Thyroid gland (tissue), 4 donors: ENCODE results near the gene GABRR2.

Experiments used
- POLR2A ChIP-seq, 2 donors: fragments of 450-650 bp; IDR thresholded peaks; one replicate each; pipeline ENCODE4 v1.6.1; 2017; ENCODE audit warnings: antibody characterized with exemption in 2 of 2, mild to moderate bottlenecking in 2 of 2, moderate library complexity in 1 of 2
- TF ChIP-seq, protein P1 (sequence below), 6 experiments: fragments of 200-600 bp in 3 of 6; fragments of 450-650 bp in 3 of 6; sonication (generic) in 3 of 6; IDR thresholded peaks; one replicate each; pipeline ENCODE4 v1.5.1; 2016 to 2019; ENCODE audit warnings: antibody characterized with exemption in 6 of 6, mild to moderate bottlenecking in 2 of 6, inconsistent platforms in 1 of 6, moderate library complexity in 1 of 6

DNA sequence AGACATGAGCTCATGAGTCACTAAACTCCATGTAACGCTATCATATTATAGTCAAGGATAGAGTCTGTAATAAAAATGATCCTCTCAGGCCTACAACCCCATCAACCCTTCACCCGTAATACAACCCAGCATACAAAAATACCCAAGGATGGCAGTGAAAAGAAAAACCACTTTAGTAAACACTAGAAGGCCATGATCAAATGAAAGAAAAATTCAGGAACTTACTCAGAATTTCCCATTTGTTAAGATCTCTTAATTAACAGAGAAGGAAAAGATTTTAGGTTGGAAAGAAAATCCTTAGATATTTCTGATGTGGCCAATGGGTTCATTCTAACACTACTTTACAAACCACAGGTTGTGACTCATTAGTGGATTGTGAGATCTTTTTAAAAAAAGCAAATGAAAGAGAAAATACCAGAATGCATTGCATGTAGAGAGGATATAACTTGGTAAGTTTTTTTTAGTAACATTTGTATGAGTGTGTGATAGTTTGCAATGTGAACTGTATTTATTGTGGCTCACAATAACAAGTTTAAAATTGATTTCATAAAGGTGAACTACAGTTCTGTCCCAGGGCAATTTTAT lies 45.4 kb upstream of the GABRR2 start:
- no peak for TF ChIP-seq POLR2A (IDR thresholded peaks at IDR 0.05)
- TF ChIP-seq, protein P1, sequence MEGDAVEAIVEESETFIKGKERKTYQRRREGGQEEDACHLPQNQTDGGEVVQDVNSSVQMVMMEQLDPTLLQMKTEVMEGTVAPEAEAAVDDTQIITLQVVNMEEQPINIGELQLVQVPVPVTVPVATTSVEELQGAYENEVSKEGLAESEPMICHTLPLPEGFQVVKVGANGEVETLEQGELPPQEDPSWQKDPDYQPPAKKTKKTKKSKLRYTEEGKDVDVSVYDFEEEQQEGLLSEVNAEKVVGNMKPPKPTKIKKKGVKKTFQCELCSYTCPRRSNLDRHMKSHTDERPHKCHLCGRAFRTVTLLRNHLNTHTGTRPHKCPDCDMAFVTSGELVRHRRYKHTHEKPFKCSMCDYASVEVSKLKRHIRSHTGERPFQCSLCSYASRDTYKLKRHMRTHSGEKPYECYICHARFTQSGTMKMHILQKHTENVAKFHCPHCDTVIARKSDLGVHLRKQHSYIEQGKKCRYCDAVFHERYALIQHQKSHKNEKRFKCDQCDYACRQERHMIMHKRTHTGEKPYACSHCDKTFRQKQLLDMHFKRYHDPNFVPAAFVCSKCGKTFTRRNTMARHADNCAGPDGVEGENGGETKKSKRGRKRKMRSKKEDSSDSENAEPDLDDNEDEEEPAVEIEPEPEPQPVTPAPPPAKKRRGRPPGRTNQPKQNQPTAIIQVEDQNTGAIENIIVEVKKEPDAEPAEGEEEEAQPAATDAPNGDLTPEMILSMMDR (IDR thresholded peaks at IDR 0.05), result no peak
